Activated CD4-positive, alpha-beta T cell treated with anti-CD3 and anti-CD28 coated beads, Interleukin-2, amount 50 U/mL, for 48 hours (primary cell): ENCODE data around the gene CLEC17A.

ENCODE experiments used
- DNase-seq, 2 experiments: peaks; one replicate each; pipeline ENCODE4 v3.0.0-alpha.2; 2020

The CLEC17A gene

GRCh38 chr19:14659874-14660489 is 77.1 kb downstream of the CLEC17A start:
- DNase-seq = no peak

- no peak for DNase-seq
Observed at GRCh38 chr19:14661372-14661924, 78.6 kb downstream of the CLEC17A start.
